IMR-90 (cell line): ENCODE results near the gene PIK3CA. TPM values are rescaled to one million over a fixed set of nuclear protein-coding genes. Genes with fewer than 3 reads are reported as not detected.

Experiments
- ATAC-seq: fragments of 200-7000 bp; cut with Tn5 transposase; 2 replicates; pipeline ENCODE4 v1.9.1; 2020; ENCODE audit warnings: low read depth, mild to moderate bottlenecking, moderate library complexity
- BruUV-seq: library from RNA; stranded (reverse); fragments of 400-500 nt; replicated peaks from 2 replicates; lab custom pipeline; 2021; lab: Mats Ljungman, UMichigan
- CTCF ChIA-PET: fragments of 300-600 bp; formaldehyde crosslinking; extraction: SDS; loops from one replicate; lab custom pipeline; 2021; ENCODE audit warnings: antibody characterized with exemption; lab: Yijun Ruan, JAX
- POLR2A ChIA-PET: fragments of 300-600 bp; sonication (Branson Sonifier 250); formaldehyde crosslinking; loops from one replicate; lab custom pipeline; 2022; ENCODE audit warnings: antibody characterized with exemption; ENCODE audit not compliant: unreplicated experiment; lab: Charles Lee
- DNase-seq: peaks from one replicate; pipeline ENCODE4 v3.0.0; 2013
- H2AFZ ChIP-seq: replicated peaks from 2 replicates; pipeline ENCODE3; 2013; ENCODE audit warnings: low read length, mild to moderate bottlenecking; ENCODE audit not compliant: poor library complexity
- H2AK5ac ChIP-seq: 2 replicates; pipeline ENCODE4 v1.6.1; 2013; ENCODE audit warnings: low read depth, low read length, inconsistent platforms
- H2AK9ac ChIP-seq: replicated peaks from 2 replicates; pipeline ENCODE3; 2013; ENCODE audit warnings: mild to moderate bottlenecking, low read depth, low read length, moderate library complexity; ENCODE audit not compliant: poor library complexity
- H2BK120ac ChIP-seq: 2 replicates; pipeline ENCODE4 v1.6.1; 2013; ENCODE audit warnings: low read depth, low read length, inconsistent platforms
- H2BK15ac ChIP-seq: 3 replicates; pipeline ENCODE4 v1.6.1; 2013; ENCODE audit warnings: low read depth, low read length, inconsistent platforms
- H2BK20ac ChIP-seq: 2 replicates; pipeline ENCODE4 v1.6.1; 2013; ENCODE audit warnings: low read depth, mild to moderate bottlenecking, inconsistent platforms, low read length, moderate library complexity
- H2BK5ac ChIP-seq: 2 replicates; pipeline ENCODE4 v1.6.1; 2013; ENCODE audit warnings: mild to moderate bottlenecking, low read depth, low read length, inconsistent platforms; ENCODE audit not compliant: poor library complexity, severe bottlenecking
- H3K14ac ChIP-seq: replicated peaks from 2 replicates; pipeline ENCODE4 v1.6.1; 2013; ENCODE audit warnings: low read depth, low read length, inconsistent platforms
- H3K18ac ChIP-seq: 2 replicates; pipeline ENCODE4 v1.6.1; 2013; ENCODE audit warnings: low read depth, low read length, control low read depth
- H3K23ac ChIP-seq: 2 replicates; pipeline ENCODE4 v1.6.1; 2013; ENCODE audit warnings: low read depth, low read length, inconsistent platforms
- H3K27ac ChIP-seq: 2 replicates; pipeline ENCODE4 v1.5.1; 2013; ENCODE audit warnings: mild to moderate bottlenecking, control low read depth, low read length; ENCODE audit not compliant: insufficient read depth
- H3K27me3 ChIP-seq: 2 replicates; pipeline ENCODE4 v1.6.1; 2013; ENCODE audit warnings: low read length; ENCODE audit not compliant: control insufficient read depth, insufficient read depth
- H3K36me3 ChIP-seq: 2 replicates; pipeline ENCODE4 v1.6.1; 2013; ENCODE audit warnings: low read length, mixed read lengths; ENCODE audit not compliant: control insufficient read depth, insufficient read depth
- H3K4ac ChIP-seq: 2 replicates; pipeline ENCODE4 v1.6.1; 2013; ENCODE audit warnings: low read depth, low read length, inconsistent platforms
- H3K4me1 ChIP-seq: 2 replicates; pipeline ENCODE4 v1.6.1; 2013; ENCODE audit warnings: low read length, mixed read lengths; ENCODE audit not compliant: control insufficient read depth, insufficient read depth
- H3K4me2 ChIP-seq: 2 replicates; pipeline ENCODE4 v1.6.1; 2013; ENCODE audit warnings: low read depth, mild to moderate bottlenecking, control low read depth, low read length, moderate library complexity
- H3K4me3 ChIP-seq: 2 replicates; pipeline ENCODE4 v1.5.1; 2013; ENCODE audit warnings: low read depth, mild to moderate bottlenecking, control low read depth, low read length, moderate library complexity; ENCODE audit not compliant: insufficient read depth
- H3K56ac ChIP-seq: 2 replicates; pipeline ENCODE4 v1.6.1; 2013; ENCODE audit warnings: low read length, inconsistent platforms; ENCODE audit not compliant: insufficient read depth; ENCODE audit errors: extremely low read depth
- H3K79me1 ChIP-seq, 2 experiments: 2 replicates each; pipeline ENCODE4 v1.6.1; 2013; ENCODE audit warnings: low read length in 2 of 2, inconsistent platforms in 1 of 2, low read depth in 1 of 2
- H3K9ac ChIP-seq: 2 replicates; pipeline ENCODE4 v1.6.1; 2013; ENCODE audit warnings: low read depth, low read length, control low read depth
- H3K9me1 ChIP-seq: 2 replicates; pipeline ENCODE4 v1.6.1; 2013; ENCODE audit warnings: low read length, inconsistent platforms; ENCODE audit not compliant: insufficient read depth
- H3K9me3 ChIP-seq: 2 replicates; pipeline ENCODE4 v1.6.1; 2013; ENCODE audit warnings: low read length; ENCODE audit not compliant: control insufficient read depth, insufficient read depth
- H4K20me1 ChIP-seq: 2 replicates; pipeline ENCODE4 v1.6.1; 2013; ENCODE audit warnings: low read length, inconsistent platforms; ENCODE audit not compliant: insufficient read depth
- H4K5ac ChIP-seq: 2 replicates; pipeline ENCODE4 v1.6.1; 2013; ENCODE audit warnings: mild to moderate bottlenecking, low read depth, low read length, control low read depth
- H4K8ac ChIP-seq, 2 experiments: 2 replicates each; pipeline ENCODE4 v1.6.1; 2013; ENCODE audit warnings: low read depth in 2 of 2, low read length in 2 of 2, control low read depth in 1 of 2, inconsistent platforms in 1 of 2
- H4K91ac ChIP-seq: 2 replicates; pipeline ENCODE4 v1.6.1; 2013; ENCODE audit warnings: low read depth, low read length, inconsistent platforms; ENCODE audit not compliant: insufficient read depth
- BHLHE40 ChIP-seq: fragments of 150-350 bp; IDR thresholded peaks from 2 replicates; pipeline ENCODE4 v1.6.1; 2016; ENCODE audit warnings: mild to moderate bottlenecking, low read depth, low read length
- MXI1 ChIP-seq: IDR thresholded peaks from 2 replicates; pipeline ENCODE4 v1.6.1; 2012; ENCODE audit warnings: low read depth, mild to moderate bottlenecking, low read length, moderate library complexity, borderline replicate concordance
- WGBS, 2 experiments: methylation state at CpG; one replicate each; pipeline versions ENCODE4 v1.1.5 to v1.1.7; 2013; ENCODE audit warnings: missing lambda C conversion rate in 2 of 2; ENCODE audit not compliant: insufficient read length in 1 of 2; ENCODE audit errors: extremely low coverage in 2 of 2; 5-methylcytosine and 5-hydroxymethylcytosine counted together
- dilution Hi-C: fragments of 300-500 bp; cut with HindIII; formaldehyde crosslinking; loops from one replicate; pipeline ENCODE4 v1.14.3; 2018; ENCODE audit warnings: low sequenced_read_pairs; ENCODE audit not compliant: unreplicated experiment
- in situ Hi-C: fragments of 300-500 bp; cut with MboI; formaldehyde crosslinking; loops from 3 replicates; pipeline ENCODE4 v1.14.3; 2019; ENCODE audit warnings: low sequenced_read_pairs, inconsistent platforms, mixed read lengths
- intact Hi-C: fragments of 100-400 bp; cut with micrococcal nuclease; formaldehyde crosslinking; loops from 2 replicates; pipeline ENCODE4 v1.10.0; 2022
- polyA plus RNA-seq, 3 experiments: library from polyadenylated mRNA; depleted of rRNA; stranded (reverse); fragments of >200 nt; gene quantifications; 2 replicates each; pipeline ENCODE4 v1.2.3, GENCODE V29; 2012; ENCODE audit warnings: low replicate concordance in 1 of 3
- total RNA-seq: library from RNA; depleted of rRNA; stranded (reverse); fragments of >200 nt; gene quantifications from 2 replicates; pipeline ENCODE4 v1.2.3, GENCODE V29; 2012
- TF ChIP-seq, protein P1 (sequence below): conservative IDR thresholded peaks from 2 replicates; pipeline ENCODE4 v1.5.1; 2012; ENCODE audit warnings: mild to moderate bottlenecking, low read depth, low read length, improper control_type of control experiment

Gene PIK3CA
- total and polyA plus RNA-seq, 2 of the 4 experiments (the other 2 are of a cell fraction) = 5.7 to 22.4 TPM

DNA sequence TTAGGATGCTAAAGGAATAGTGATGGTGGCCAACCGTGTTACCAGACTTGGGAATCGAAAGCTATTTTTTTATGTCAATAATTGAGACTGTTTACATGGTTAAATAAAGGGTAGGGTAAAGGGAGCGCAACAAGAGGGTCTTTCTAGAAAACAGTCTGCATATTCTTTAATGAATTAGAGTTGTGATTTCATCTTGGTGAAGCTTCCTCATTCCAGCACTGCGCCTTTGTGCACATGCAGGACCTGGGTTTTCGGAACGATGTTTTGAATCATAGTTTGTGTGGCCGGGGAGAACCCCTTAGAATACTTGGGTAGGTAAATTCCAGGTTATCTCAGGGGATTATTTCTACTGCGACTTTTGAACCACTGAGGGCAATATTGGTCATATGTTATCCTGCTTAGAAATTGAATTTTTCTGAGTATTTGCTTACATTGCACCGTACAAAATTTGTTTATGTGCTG lies 1.3 kb downstream of the PIK3CA start:
- dilution Hi-C loops = no loop called here

More for the DNA sequence above, 1.3 kb downstream of the PIK3CA start:
- Histone ChIP-seq H2BK120ac (0 out of 2 replicates have a peak overlapping the region, but pooled peaks have one; percentile 1), H2AFZ (peak overlapping the region; percentile 60), H3K9me3 (no peaks in the 10 kb centered on the region), H2AK5ac (no peak overlapping the region), H4K91ac (peak overlapping the region; percentile 16; the same call in 1 of the 2 replicates), H3K4me3 (peak overlapping the region; percentile 94), H3K4ac (peak overlapping the region; percentile 80; the same call in 1 of the 2 replicates), H2BK15ac (peak overlapping the region; percentile 65; the same call in 1 of the 3 replicates), H3K9ac (peak overlapping the region; percentile 90), H3K14ac (peak overlapping the region; percentile 31), H3K9me1 (no peaks in the 10 kb centered on the region), H3K79me1 (peaks cover 3 to 33% of the 10 kb centered on the region in 2 experiments), H4K8ac (peak overlapping the region in 1 of 2 experiments; percentile 24; a peak in 2 of 4 replicates), H3K4me1 (no peaks in the 10 kb centered on the region; the same call in 1 of the 2 replicates), H3K4me2 (peak overlapping the region; percentile 56), H2AK9ac (peak overlapping the region; percentile 18), H3K36me3 (no peaks in the 10 kb centered on the region), H2BK20ac (no peak overlapping the region), H3K18ac (no peak overlapping the region; the same call in 1 of the 2 replicates), H4K20me1 (peaks cover 26% of the 10 kb centered on the region; the same call in 1 of the 2 replicates), H3K27me3 (no peaks in the 10 kb centered on the region), H3K56ac (peak overlapping the region; percentile 83; the same call in 1 of the 2 replicates), H4K5ac (no peak overlapping the region), H3K27ac (peak overlapping the region; percentile 94), H3K23ac (peak overlapping the region; percentile 74), H2BK5ac (peak overlapping the region; percentile 82)
- ATAC-seq = no peak
- CTCF ChIA-PET = interaction anchor here (0.6 kb wide), 1 partner anchor 127 kb away, joined by 3 read pairs; no protein-coding TSS in a partner anchor
- DNase-seq = peak; percentile 32
- in situ Hi-C loops = loop anchor here (5.0 kb wide), 1 partner anchor 173 kb away; the partner anchor contains the start of gene ZNF639
- WGBS, 2 experiments = 0% methylated on average over 3 of the region's 9 CpGs; no CpG with 5 or more reads in 1 of the 2 experiments
- POLR2A ChIA-PET = interaction anchor here (0.6 kb wide), 1 partner anchor 87 kb away, joined by 3 read pairs; no protein-coding TSS in a partner anchor
- TF ChIP-seq, protein P1, sequence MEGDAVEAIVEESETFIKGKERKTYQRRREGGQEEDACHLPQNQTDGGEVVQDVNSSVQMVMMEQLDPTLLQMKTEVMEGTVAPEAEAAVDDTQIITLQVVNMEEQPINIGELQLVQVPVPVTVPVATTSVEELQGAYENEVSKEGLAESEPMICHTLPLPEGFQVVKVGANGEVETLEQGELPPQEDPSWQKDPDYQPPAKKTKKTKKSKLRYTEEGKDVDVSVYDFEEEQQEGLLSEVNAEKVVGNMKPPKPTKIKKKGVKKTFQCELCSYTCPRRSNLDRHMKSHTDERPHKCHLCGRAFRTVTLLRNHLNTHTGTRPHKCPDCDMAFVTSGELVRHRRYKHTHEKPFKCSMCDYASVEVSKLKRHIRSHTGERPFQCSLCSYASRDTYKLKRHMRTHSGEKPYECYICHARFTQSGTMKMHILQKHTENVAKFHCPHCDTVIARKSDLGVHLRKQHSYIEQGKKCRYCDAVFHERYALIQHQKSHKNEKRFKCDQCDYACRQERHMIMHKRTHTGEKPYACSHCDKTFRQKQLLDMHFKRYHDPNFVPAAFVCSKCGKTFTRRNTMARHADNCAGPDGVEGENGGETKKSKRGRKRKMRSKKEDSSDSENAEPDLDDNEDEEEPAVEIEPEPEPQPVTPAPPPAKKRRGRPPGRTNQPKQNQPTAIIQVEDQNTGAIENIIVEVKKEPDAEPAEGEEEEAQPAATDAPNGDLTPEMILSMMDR = no peak
- TF ChIP-seq BHLHE40 = peak; percentile 54; the same call in 1 of the 2 replicates
- 0 out of 2 replicates have a peak, but pooled peaks have one; percentile 46 for TF ChIP-seq MXI1
- intact Hi-C loops = loop anchor here (5.0 kb wide), 3 partner anchors 42 to 408 kb away; no protein-coding TSS in a partner anchor
- BruUV-seq = no TSS peak
